Non-pigmented ciliary epithelial cell (primary cell): ENCODE measurements around the gene HIVEP2.
A peak's percentile ranks its signal among the peaks of the same experiment; 100 is the strongest.

ENCODE experiments used
- DNase-seq: peaks from one replicate; pipeline ENCODE4 v3.0.0-alpha.2; 2010; ENCODE audit warnings: low read depth

The HIVEP2 gene

GRCh38 chr6:142839686-142840040 lies 105.3 kb downstream of the HIVEP2 start:
- no peak for DNase-seq

- DNase-seq, result no peak
Measured at GRCh38 chr6:142838821-142839685, 105.9 kb downstream of the HIVEP2 start.

GRCh38 chr6:142835787-142836535 lies 109.0 kb downstream of the HIVEP2 start:
- DNase-seq, result no peak

- no peak for DNase-seq
Measured at GRCh38 chr6:142834853-142835252, 110.1 kb downstream of the HIVEP2 start.

- no peak for DNase-seq
Measured at GRCh38 chr6:142833798-142834197, 111.2 kb downstream of the HIVEP2 start.

GRCh38 chr6:142833054-142833453 lies 111.9 kb downstream of the HIVEP2 start:
- peak; percentile 83 for DNase-seq

GRCh38 chr6:142830807-142831206 lies 114.2 kb downstream of the HIVEP2 start:
- DNase-seq, result no peak

- DNase-seq, result no peak
Measured at GRCh38 chr6:142830116-142830710, 114.8 kb downstream of the HIVEP2 start.

GRCh38 chr6:142829556-142829955 lies 115.4 kb downstream of the HIVEP2 start:
- DNase-seq, result no peak

GRCh38 chr6:142827991-142828390 lies 117.0 kb downstream of the HIVEP2 start:
- no peak for DNase-seq

GRCh38 chr6:142827369-142827768 lies 117.6 kb downstream of the HIVEP2 start:
- DNase-seq, result no peak

- DNase-seq, result no peak
Measured at GRCh38 chr6:142825760-142826159, 119.2 kb downstream of the HIVEP2 start.

GRCh38 chr6:142824426-142824825 lies 120.5 kb downstream of the HIVEP2 start:
- DNase-seq, result no peak

- no peak for DNase-seq
Measured at GRCh38 chr6:142823256-142823902, 121.6 kb downstream of the HIVEP2 start.

GRCh38 chr6:142822842-142823241 lies 122.1 kb downstream of the HIVEP2 start:
- no peak for DNase-seq

- no peak for DNase-seq
Measured at GRCh38 chr6:142822383-142822782, 122.6 kb downstream of the HIVEP2 start.

- no peak for DNase-seq
Measured at GRCh38 chr6:142821860-142822259, 123.1 kb downstream of the HIVEP2 start.

- DNase-seq, result no peak
Measured at GRCh38 chr6:142821164-142821716, 123.7 kb downstream of the HIVEP2 start.

GRCh38 chr6:142820338-142821051 lies 124.5 kb downstream of the HIVEP2 start:
- no peak for DNase-seq

GRCh38 chr6:142819603-142820337 lies 125.2 kb downstream of the HIVEP2 start:
- DNase-seq, result no peak

- DNase-seq, result no peak
Measured at GRCh38 chr6:142816486-142816885, 128.5 kb downstream of the HIVEP2 start.
